ENCODE measurements around the gene CEP83.

DNA sequence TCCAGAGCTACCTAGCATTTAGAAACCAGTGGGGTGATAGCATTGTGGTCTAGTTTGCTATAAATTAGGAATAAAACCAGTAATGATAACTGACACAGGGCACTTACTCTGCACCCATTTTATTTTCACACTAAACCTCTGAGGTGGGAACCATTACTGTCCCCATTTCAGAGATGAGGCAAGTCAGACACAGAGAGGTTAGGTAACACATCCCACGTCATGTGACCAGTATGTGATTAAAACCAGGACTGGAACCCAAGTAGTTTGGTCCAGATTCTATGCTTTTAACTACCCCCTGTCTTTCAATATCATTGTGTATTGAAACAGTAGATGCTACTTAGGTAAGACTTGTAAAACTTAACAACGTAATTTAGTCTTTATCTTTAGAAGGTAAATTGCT, 201.1 kb downstream of the CEP83 start:
- TF ChIP-seq, protein P1, sequence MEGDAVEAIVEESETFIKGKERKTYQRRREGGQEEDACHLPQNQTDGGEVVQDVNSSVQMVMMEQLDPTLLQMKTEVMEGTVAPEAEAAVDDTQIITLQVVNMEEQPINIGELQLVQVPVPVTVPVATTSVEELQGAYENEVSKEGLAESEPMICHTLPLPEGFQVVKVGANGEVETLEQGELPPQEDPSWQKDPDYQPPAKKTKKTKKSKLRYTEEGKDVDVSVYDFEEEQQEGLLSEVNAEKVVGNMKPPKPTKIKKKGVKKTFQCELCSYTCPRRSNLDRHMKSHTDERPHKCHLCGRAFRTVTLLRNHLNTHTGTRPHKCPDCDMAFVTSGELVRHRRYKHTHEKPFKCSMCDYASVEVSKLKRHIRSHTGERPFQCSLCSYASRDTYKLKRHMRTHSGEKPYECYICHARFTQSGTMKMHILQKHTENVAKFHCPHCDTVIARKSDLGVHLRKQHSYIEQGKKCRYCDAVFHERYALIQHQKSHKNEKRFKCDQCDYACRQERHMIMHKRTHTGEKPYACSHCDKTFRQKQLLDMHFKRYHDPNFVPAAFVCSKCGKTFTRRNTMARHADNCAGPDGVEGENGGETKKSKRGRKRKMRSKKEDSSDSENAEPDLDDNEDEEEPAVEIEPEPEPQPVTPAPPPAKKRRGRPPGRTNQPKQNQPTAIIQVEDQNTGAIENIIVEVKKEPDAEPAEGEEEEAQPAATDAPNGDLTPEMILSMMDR (conservative IDR thresholded peaks at IDR 0.05 in 1 of 2, IDR thresholded peaks at IDR 0.05 in 1 of 2; ENCODE audit: low read depth in 1 of 2, low read length in 2 of 2): no peak
- no peak for TF ChIP-seq EZH2 (IDR thresholded peaks at IDR 0.05; ENCODE audit: low read length, missing control alignments)

All from fibroblast of lung (primary cell).